ENCODE measurements around the gene CCDC81. TPM values are rescaled to one million over a fixed set of nuclear protein-coding genes. Genes with fewer than 3 reads are reported as not detected.

Gene CCDC81
- polyA plus RNA-seq, 1 experiment: 4.3 TPM

DNA sequence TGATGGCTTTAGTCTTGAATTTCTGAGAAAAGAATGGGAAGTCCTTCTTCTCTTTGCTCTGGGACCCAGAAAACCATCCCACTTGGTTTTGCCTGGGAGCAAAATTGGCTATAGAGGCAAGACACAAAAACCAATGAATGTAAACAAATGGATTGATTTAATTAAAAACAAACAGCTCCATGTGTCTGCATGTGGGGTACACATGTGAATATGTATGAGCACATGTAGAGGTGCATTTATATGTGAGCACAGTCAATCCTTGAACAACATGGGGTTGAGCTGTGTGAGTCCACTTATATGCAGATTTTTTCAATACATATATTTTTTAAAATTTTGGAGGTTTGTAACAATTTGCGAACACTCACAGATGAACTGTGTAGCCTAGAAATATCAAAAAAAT is 87.2 kb downstream of the CCDC81 start:
- ChIA-PET CTCF (interaction anchor here (0.9 to 1.7 kb wide), 3 partner anchors 10 to 457 kb away, joined by 3 to 5 read pairs (median 3); no protein-coding TSS in a partner anchor), POLR2A (interaction anchor here (0.6 kb wide), 1 partner anchor 308 kb away, joined by 3 read pairs; no protein-coding TSS in a partner anchor)
- 0 out of 2 replicates have a peak, but pooled peaks cover 1% of the 10 kb centered on the region for H3K36me3 ChIP-seq (ENCODE audit: control insufficient read depth, insufficient read depth, low read length)
- H3K4me3 ChIP-seq (ENCODE audit: low read depth, low read length): no peak overlapping the region
- no peak for DNase-seq (ENCODE audit: low read depth)
- H3K27me3 ChIP-seq (ENCODE audit: control insufficient read depth, insufficient read depth, low read length): no peaks in the 10 kb centered on the region
- TF ChIP-seq, protein P1, sequence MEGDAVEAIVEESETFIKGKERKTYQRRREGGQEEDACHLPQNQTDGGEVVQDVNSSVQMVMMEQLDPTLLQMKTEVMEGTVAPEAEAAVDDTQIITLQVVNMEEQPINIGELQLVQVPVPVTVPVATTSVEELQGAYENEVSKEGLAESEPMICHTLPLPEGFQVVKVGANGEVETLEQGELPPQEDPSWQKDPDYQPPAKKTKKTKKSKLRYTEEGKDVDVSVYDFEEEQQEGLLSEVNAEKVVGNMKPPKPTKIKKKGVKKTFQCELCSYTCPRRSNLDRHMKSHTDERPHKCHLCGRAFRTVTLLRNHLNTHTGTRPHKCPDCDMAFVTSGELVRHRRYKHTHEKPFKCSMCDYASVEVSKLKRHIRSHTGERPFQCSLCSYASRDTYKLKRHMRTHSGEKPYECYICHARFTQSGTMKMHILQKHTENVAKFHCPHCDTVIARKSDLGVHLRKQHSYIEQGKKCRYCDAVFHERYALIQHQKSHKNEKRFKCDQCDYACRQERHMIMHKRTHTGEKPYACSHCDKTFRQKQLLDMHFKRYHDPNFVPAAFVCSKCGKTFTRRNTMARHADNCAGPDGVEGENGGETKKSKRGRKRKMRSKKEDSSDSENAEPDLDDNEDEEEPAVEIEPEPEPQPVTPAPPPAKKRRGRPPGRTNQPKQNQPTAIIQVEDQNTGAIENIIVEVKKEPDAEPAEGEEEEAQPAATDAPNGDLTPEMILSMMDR (IDR thresholded peaks at IDR 0.05; ENCODE audit: insufficient read depth, low read depth, low read length): no peak

DNA sequence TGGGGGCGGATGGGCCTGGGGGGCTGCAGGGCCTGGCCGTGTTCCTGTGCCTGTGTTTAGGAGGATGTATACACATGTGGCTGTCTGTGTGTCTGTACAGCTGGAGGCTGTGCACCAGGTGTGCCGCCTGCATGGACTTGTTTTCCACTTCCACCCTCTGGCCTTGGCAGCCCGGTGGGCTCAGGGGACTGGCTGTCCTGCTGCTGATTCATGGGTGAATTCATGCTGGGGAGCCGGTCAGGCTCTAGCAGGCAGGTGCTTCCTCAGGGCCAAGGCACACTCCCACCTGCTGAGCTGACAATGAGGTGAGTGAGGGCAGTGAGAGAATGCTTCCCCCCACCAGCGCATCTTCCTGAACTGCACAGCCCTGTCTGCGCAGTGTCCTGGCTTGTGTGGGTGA is 88.4 kb downstream of the CCDC81 start:
- Histone ChIP-seq H3K36me3 (ENCODE audit: control insufficient read depth, insufficient read depth, low read length) (0 out of 2 replicates have a peak, but pooled peaks cover 1% of the 10 kb centered on the region), H3K27me3 (ENCODE audit: control insufficient read depth, insufficient read depth, low read length) (no peaks in the 10 kb centered on the region), H3K4me3 (ENCODE audit: low read depth, low read length) (no peak overlapping the region)
- TF ChIP-seq, protein P1 (IDR thresholded peaks at IDR 0.05; ENCODE audit: insufficient read depth, low read depth, low read length): no peak
- ChIA-PET CTCF (interaction anchor here (1.7 kb wide), 1 partner anchor 9 kb away, joined by 5 read pairs; no protein-coding TSS in a partner anchor), POLR2A (no interaction called here)
- no peak for DNase-seq (ENCODE audit: low read depth)

DNA sequence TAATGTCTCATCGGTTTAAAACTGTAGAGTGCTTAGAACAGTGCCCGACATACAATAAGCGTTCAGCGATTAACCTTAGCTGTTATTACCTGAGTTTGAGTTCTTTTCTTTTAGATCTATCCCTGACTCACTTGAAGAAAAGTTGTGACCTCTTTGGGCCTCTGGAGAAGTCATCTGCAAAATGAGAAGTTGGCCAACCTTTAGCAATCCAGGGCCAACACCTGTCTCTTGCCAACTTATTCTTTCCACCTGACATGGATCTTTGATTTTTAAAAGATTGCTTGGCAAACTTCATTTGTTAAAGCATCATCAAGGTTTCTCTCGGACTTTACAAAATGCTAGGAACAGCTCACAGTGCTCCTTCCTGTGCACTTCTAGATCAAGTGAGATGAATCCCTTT is 89.3 kb downstream of the CCDC81 start:
- Histone ChIP-seq H3K27me3 (ENCODE audit: control insufficient read depth, insufficient read depth, low read length) (no peaks in the 10 kb centered on the region), H3K36me3 (ENCODE audit: control insufficient read depth, insufficient read depth, low read length) (0 out of 2 replicates have a peak, but pooled peaks cover 1% of the 10 kb centered on the region), H3K4me3 (ENCODE audit: low read depth, low read length) (no peak overlapping the region)
- TF ChIP-seq, protein P1 (IDR thresholded peaks at IDR 0.05; ENCODE audit: insufficient read depth, low read depth, low read length): no peak
- no peak for DNase-seq (ENCODE audit: low read depth)
- CTCF ChIA-PET: interaction anchor here (1.0 to 1.4 kb wide), 2 partner anchors 144 to 406 kb away, joined by 3 to 4 read pairs; no protein-coding TSS in a partner anchor
- POLR2A ChIA-PET: no interaction called here

DNA sequence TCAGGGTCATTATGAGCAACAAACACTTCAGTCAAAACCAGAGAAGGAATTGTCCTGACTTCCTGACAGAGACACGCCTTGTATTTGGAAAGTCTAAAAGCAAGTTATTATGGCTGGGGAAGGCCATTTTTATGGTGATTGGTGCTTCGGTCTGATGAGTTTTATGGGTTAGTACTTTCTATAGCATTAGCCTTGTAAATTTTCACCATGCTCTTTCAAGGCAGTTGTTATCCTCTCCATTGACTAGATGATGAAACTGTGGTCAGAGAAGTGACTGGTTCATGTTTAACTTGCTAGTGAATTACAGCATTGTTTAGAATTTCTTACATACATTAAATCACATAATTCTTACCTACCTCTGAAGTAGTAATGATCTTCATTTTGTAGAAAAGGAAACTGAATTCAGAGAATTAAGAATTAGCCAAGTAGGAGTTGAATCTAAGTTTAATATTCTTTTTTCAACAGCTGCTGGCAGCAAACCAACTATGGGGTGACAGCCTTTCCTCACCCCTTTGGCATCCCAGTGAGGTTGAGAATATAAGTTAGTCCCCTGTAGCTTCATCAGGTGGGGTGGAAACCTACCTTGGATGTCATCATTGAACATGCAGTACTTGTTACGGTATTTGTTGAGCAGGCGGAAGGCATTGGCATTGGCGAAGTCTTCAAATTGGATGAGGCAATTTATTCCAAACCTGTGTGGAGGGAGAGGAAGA is 90.0 kb downstream of the CCDC81 start:
- 0 out of 2 replicates have a peak, but pooled peaks cover 1% of the 10 kb centered on the region for H3K36me3 ChIP-seq (ENCODE audit: control insufficient read depth, insufficient read depth, low read length)
- no peaks in the 10 kb centered on the region for H3K27me3 ChIP-seq (ENCODE audit: control insufficient read depth, insufficient read depth, low read length)
- POLR2A ChIA-PET: no interaction called here
- CTCF ChIA-PET: interaction anchor here (0.5 to 1.4 kb wide), 4 partner anchors 144 to 974 kb away, joined by 3 to 4 read pairs (median 3); no protein-coding TSS in a partner anchor
- TF ChIP-seq, protein P1 (IDR thresholded peaks at IDR 0.05; ENCODE audit: insufficient read depth, low read depth, low read length): no peak
- H3K4me3 ChIP-seq (ENCODE audit: low read depth, low read length): no peak overlapping the region
- DNase-seq (ENCODE audit: low read depth): no peak

DNA sequence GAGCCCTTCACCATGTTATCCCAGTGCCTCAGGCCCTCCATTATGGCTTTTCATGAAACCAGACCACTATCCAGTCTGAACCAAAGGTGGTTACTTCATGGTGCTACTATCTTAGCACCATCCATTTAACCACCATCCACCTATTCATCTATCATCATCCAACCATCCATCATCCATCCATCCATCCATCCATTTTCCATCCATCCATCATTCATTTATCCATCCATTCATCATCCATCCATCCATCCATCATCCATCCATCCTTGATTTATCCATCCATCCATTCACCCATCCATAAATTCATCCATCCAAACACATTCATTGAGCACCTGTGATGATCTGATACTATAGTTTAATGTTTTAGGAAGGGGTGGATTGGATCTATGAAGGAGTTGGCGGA is 93.5 kb downstream of the CCDC81 start:
- TF ChIP-seq, protein P1 (IDR thresholded peaks at IDR 0.05; ENCODE audit: insufficient read depth, low read depth, low read length): no peak
- Histone ChIP-seq H3K36me3 (ENCODE audit: control insufficient read depth, insufficient read depth, low read length) (0 out of 2 replicates have a peak, but pooled peaks cover 1% of the 10 kb centered on the region), H3K4me3 (ENCODE audit: low read depth, low read length) (no peak overlapping the region), H3K27me3 (ENCODE audit: control insufficient read depth, insufficient read depth, low read length) (no peaks in the 10 kb centered on the region)
- no peak for DNase-seq (ENCODE audit: low read depth)
- ChIA-PET CTCF (interaction anchor here (1.3 to 1.4 kb wide), 2 partner anchors 9 to 11 kb away, joined by 3 to 4 read pairs; no protein-coding TSS in a partner anchor), POLR2A (no interaction called here)

Data from BJ (cell line).